ENCODE measurements around the gene STK32B. TPM values are rescaled to one million over a fixed set of nuclear protein-coding genes. Genes with fewer than 3 reads are reported as not detected.

STK32B gene
- total RNA-seq, 4 donors from 2014 or later = 1.6 to 3.4 (median 1.9) TPM

- TF ChIP-seq POLR2A (IDR thresholded peaks at IDR 0.05) = no peak
- TF ChIP-seq CTCF (IDR thresholded peaks at IDR 0.05) = no peak
- intact Hi-C loops (cut with DNase I; ENCODE audit: low total_unique reads) = no loop called here
- no peak overlapping the region for H3K4me3 ChIP-seq (ENCODE audit: low read depth, poor library complexity, severe bottlenecking)
- WGBS, 2 donors = 90% methylated on average over 7 of the region's 7 CpGs
- DNase-seq (ENCODE audit: low spot score in 2 of 2) = no peak
These were observed 147.6 kb downstream of the STK32B start for GRCh38 chr4:5198656-5199541.

GRCh38 chr4:5199912-5200311 is 148.6 kb downstream of the STK32B start:
- intact Hi-C loops (cut with DNase I; ENCODE audit: low total_unique reads) = no loop called here
- H3K4me3 ChIP-seq (ENCODE audit: low read depth, poor library complexity, severe bottlenecking) = no peak overlapping the region
- DNase-seq (ENCODE audit: low spot score in 2 of 2) = no peak
- WGBS, 2 donors = 78 to 85% methylated on average over 2 of the region's 2 CpGs
- TF ChIP-seq CTCF (IDR thresholded peaks at IDR 0.05) (no peak), POLR2A (IDR thresholded peaks at IDR 0.05) (no peak)

- no peak overlapping the region for H3K4me3 ChIP-seq (ENCODE audit: low read depth, poor library complexity, severe bottlenecking)
- WGBS, 2 donors = 43 to 56% methylated on average over 3 of the region's 3 CpGs
- TF ChIP-seq POLR2A (IDR thresholded peaks at IDR 0.05) (no peak), CTCF (IDR thresholded peaks at IDR 0.05) (no peak)
These were observed 149.2 kb downstream of the STK32B start for GRCh38 chr4:5200513-5200912.

GRCh38 chr4:5203309-5203992 is 152.2 kb downstream of the STK32B start:
- intact Hi-C loops (cut with DNase I; ENCODE audit: low total_unique reads) = no loop called here
- TF ChIP-seq CTCF (IDR thresholded peaks at IDR 0.05) (no peak), POLR2A (IDR thresholded peaks at IDR 0.05) (no peak)
- 68 to 75% methylated on average over 7 of the region's 7 CpGs for WGBS, 2 donors
- H3K4me3 ChIP-seq (ENCODE audit: low read depth, poor library complexity, severe bottlenecking) = no peak overlapping the region
- no peak for DNase-seq (ENCODE audit: low spot score in 2 of 2)

More at GRCh38 chr4:5200513-5200912, 149.2 kb downstream of the STK32B start:
- intact Hi-C loops (cut with DNase I; ENCODE audit: low total_unique reads) = no loop called here
- DNase-seq (ENCODE audit: low spot score in 2 of 2) = no peak

- no peak overlapping the region for H3K4me3 ChIP-seq (ENCODE audit: low read depth, poor library complexity, severe bottlenecking)
- 61 to 63% methylated on average over 3 of the region's 3 CpGs for WGBS, 2 donors
- TF ChIP-seq CTCF (IDR thresholded peaks at IDR 0.05) = no peak
- TF ChIP-seq POLR2A (IDR thresholded peaks at IDR 0.05) = no peak
- intact Hi-C loops (cut with DNase I; ENCODE audit: low total_unique reads) = no loop called here
- no peak for DNase-seq (ENCODE audit: low spot score in 2 of 2)
These were observed 152.7 kb downstream of the STK32B start for GRCh38 chr4:5203993-5204310.

Data from lower leg skin (tissue), 4 donors.